GM19324 (cell line): ENCODE measurements around the gene ANO4.

ENCODE experiments used
- ATAC-seq: cut with Tn5 transposase; IDR thresholded peaks from one replicate; pipeline ENCODE4 v1.9.1; 2021; ENCODE audit warnings: mild to moderate bottlenecking, moderate library complexity; ENCODE audit not compliant: unreplicated experiment, low FRiP score

Gene ANO4

DNA sequence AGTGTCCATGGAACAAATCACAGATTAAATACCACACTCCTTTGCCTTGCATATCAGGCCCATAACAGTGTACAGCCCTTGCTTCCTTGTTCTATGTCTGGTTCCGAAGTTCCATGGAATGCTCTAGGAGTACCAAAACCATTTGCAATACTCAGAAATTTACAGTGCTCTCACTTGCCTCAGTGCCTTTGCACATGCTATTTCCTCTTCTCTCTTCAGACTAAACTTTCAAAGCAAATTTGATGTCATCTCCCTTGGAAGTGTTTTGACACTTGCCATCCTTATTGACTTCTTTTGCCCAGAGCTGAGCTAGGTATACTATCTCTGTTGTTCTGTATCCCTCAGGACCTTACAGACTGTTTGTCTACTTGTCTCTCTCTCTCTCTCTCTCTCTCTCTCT is 6.1 kb downstream of the ANO4 start:
- ATAC-seq = no peak

DNA sequence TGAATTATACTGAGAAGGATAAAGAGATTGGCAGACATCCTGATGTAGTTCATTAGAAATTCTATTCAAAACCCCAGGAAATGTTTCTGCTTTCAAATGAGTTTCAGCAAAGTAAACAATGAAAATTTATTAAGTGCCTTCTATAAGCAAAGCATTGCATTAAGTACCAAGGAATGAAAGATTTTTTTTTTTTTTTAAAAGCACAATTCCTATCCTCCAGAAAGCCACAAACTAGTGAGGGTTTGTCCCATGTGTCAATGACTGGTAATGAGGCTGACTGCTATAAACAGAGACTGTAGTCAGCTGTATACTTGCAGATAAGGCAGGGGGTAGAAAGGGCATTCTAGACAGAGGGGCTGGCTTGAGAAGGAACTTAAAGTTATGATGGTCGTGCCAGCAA is 6.7 kb downstream of the ANO4 start:
- no peak for ATAC-seq

DNA sequence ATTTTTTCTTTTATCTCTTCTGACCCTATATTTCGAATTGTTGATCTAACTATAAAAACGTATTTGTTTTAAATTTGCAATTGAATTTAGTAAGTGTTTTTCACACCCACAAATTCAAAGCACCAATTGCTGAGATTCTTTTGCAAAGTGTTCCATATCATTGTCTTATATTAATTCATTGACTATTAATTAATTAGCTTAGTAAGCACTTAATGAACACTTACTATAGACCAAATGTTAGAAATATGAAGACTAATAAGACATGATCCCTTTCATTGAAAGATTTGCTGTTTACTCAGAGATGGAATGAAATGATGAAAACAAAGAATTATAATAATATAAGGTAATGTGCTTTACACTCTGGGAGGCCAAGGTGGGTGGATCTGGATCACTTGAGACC is 14.2 kb downstream of the ANO4 start:
- no peak for ATAC-seq

DNA sequence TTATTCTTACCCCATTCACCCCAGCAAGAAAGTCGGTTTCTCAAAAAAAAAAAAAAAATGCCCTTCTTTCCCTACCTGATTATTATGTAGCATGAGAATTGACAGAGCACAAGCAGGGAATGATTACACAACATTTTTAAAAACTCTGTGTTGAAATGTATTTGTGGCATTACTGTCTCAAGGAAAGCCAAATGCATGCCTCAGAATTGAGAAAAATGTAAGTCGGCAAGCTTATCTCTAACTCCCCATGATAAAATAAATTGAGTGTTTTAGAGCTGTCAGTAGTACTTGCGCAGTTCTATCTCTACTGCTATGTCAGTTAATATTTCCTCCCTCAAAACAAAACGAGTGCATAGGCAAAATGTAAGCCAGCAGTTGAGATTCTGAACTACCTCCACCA is 25.7 kb downstream of the ANO4 start:
- no peak for ATAC-seq

DNA sequence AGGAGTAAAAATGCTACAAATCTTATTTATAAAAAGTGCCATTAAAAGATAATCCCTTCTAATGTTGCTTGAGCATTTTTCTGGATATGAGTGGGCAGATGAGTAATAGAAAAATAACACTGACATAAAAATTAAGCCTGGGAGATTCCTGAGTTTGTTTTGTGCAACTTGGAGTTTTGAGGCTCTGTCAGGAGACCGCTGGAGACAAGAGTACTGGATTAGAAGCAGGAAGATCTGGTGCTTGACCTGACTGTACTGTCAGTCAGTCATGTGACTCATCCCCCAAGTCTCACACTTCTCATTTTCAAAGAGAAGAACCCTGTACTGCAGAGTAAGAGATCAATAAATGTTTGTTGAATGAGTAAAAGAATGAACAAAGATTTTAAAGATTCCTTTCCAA is 29.4 kb downstream of the ANO4 start:
- ATAC-seq = no peak

DNA sequence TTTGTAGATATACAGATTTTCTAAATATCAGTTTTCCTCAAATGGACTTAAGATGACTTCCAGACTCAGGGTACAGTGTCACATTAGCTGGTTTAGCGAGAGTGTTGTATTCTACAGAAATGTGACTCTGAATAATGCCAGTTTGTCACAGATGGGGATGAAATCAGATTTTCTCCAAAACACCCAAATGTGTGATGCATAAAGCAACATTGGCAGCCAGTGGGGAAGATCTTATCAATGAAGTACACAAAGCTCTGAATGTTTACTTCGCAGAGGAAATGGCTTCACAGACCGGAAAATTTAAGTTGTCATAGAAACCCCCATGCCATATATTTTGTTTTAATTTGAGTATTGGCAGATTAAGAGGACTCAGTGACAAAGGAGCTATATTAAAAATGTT is 29.9 kb downstream of the ANO4 start:
- ATAC-seq = no peak

DNA sequence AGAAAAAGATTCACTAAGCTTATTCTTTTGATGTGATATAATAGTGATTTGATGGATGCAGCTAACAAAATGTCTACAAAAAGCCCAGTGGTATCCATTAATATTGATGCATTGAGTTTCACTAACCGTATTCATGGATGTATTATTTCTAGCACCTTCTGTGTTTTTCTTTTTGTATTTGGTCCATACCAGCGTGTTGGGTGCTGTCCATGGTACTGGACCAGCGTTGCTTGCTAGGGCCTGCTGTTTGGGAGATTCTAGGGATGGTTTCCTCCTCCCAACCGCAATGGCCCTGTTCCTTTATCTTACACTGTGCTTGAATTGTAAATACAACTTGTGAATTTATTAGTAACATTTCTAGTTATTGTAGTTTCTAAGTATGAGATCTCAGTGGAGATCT is 31.7 kb downstream of the ANO4 start:
- ATAC-seq = no peak

DNA sequence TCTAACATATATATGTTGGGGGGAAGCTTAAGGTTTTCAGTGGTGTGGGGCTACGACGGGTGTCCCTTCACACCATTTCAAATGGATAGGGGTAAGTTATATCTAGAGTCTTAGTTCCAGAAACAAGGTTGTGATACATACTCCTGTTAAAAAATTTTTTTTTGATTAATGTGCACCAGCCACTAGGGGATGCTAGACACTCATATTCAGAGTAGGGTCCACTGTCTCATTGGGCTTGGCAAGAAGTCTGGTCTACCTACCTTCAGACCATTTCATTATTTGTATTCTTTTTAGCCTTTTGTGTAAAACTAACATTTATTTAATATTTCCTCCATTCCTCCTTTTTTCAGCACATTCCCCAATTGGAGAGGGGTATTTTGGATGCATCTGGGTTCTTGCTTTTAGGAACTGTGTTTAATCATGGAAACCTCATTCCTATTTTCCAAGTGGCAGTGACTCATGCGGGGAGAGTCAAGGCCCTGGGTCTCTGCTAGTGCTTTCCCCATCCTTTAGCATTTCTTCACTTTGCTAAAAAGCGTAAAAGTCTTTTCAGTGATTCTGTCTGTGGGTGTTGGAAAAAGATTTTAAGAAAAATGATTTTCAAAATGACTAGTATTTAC is 33.4 kb downstream of the ANO4 start:
- no peak for ATAC-seq

DNA sequence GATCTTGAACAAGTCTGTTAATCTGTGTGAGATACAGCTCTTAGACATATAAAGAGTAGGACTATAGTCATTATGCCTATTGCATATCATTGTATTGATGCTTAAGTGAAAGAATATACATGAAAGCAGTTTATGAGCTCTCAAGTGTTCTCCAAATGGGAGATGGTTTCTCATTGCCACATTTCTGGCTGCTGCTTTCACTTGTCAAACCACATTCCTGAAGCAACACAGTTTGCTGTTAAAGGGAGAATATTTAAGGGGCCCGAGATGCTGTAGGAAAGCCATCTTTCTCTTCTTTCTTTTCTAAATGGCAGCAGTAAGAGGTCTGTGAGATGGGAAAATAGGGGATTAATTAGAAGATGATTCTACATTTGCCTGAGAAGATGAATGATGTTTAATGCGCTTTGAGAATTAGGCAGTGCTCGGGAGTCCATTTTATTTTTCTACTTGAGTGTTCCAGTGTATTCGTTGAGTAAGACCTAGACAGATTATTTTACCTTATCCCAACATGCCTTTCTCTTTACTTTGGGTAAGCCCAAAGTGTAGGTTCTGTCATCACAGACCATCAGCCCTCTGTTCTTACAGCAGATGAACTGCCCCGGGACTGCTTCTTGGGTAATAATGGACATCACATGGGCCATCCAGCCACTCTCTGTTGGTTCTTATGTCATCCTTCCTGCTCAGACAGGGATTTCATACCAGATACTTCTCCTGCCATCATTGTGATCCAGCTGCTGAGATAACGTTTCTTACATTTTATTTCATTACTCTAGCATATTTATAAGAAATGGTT is 35.6 kb downstream of the ANO4 start:
- no peak for ATAC-seq

DNA sequence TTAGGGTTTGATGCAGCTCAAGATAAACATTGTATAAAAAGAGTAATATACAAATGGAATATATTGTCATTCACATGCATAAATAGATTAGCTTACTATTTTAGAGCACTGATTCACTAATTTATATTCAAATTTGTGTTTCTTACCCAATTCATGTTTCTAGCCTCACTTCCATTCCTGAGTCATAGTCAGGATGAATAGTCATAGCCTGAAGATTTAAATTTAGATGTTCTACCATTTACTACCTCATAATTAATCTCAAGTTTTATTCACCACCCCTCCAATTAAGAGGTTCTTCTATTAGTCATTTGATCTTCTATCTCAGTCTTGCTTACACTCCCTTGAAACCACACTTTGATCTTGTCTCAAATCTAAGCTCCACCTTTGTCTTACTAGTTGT is 38.7 kb downstream of the ANO4 start:
- no peak for ATAC-seq

DNA sequence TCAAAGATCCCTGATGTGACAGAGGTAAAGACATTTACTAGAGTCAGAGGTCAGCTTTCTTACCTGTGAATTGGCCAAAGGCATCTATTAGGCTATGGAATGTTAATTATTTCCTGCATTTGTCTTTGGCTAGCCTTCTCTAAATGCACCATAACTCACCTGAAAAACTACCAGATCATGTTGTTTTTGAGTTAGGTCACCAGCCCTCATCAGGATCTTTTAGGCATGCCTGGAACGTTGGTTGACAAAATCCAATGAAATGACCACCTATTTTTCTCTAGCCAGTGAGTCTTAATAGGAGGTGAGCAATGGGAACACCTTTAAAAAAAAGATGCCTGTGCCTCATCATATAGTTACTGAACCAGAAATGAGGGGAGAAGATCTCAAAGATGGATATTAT is 46.2 kb downstream of the ANO4 start:
- no peak for ATAC-seq

DNA sequence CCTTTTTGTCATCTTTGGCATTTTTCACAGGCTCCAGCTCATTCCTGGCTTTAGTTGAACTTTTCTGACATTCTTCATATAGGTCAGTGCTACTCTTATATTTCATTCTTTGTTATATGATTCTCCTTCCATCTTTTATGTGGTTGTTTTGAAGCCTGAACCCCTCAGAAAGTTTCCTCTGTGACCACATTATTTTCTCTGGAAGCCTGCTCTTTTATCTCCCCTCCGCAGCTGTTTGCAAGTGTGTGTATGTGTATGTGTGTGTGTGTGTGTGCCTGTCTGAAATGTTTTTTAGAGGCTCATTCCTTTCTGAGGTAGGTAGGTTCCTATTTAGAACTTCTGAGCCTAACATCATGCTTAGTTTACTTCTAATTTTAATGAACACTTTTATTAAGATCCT is 47.6 kb downstream of the ANO4 start:
- no peak for ATAC-seq

DNA sequence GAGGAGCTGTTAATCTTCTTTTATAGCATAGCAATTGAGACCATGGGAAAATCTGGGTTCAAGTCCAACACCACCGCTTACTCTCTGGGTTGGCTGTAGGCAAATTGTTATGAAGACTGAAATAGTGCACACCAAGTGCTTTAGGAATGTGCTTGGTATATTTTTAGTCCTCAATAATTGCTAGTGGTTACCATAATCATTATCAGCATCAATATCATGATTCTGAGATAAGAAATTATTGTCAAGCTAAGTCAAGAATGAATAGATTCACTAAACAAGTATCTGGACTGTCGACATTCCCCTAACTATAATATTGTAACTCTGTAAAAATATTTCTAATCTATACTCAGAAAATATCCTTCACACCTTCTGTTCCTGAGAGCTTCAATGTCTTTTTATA is 48.5 kb downstream of the ANO4 start:
- no peak for ATAC-seq

DNA sequence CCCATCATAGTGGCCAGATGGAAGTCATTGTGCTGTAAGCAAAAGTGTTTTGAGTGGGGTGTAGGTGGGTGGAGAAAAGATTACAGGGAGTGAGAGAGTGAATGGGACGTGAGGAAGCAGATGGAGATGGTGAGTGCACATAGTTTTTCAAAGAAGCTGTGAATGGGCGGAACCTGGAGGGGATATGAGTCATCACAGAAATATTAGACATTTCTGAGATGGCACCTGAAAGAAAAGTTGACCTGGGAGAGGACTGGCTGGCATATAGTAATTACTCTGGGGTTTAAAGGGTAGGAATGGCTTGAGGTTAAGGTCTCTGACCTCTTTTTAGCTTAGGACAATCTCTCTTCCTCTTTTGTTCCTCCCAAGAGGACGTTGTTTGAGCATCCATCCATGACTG is 50.5 kb downstream of the ANO4 start:
- no peak for ATAC-seq

DNA sequence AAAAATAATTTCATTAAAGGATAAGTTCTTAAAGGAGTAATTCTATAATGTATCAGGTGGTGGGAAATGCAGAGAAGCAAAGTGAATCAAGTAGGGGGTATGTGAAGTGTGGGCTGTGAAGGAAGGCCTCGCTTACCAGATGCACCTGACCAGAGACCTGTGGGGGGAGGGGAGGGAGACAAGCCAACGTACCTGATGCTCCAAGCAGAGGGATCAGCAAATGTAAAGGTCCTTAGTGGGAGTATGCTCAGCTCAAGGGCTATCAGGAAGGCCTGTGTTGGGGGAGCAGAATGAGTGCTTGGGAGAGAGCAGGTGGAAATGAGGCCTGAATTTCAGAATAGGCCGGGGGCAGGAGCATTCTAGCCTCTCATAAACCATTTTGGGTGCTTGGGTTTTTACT is 57.1 kb downstream of the ANO4 start:
- no peak for ATAC-seq

DNA sequence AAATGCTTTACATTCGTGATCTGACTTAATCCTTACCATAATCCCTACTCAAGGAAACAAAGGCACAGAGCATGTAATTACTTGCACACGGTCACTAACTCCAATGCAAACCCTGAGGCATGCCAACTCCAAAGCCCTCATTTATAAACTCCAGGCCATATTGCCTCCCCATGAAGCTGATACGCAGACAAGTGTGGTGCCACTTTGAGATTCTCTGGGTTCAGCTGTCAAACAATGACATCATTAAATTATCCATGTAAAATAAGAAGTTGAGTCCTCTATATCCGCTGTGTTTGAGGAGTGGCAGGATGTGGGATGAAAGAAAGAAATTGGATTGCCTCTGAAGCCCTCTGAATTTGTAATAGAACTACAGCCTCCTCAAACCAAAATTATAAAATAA is 62.8 kb downstream of the ANO4 start:
- no peak for ATAC-seq

DNA sequence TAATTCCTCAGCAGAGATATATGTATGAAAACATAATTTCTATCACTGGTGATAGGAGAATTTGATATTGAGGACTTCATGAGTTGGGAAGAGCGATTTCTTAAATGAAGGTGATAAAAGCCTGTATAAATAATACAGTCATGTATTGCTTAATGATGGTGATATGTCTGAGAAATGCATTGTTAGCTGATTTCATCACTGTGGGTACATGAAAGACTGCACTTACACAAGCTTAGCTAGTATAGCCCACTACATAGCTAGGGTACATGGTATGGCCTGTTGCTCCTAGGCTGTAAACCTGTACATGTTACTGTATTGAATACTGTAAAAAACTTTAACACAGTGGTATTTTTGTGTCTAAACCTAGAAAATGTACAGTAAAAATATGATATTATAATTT is 63.4 kb downstream of the ANO4 start:
- no peak for ATAC-seq

DNA sequence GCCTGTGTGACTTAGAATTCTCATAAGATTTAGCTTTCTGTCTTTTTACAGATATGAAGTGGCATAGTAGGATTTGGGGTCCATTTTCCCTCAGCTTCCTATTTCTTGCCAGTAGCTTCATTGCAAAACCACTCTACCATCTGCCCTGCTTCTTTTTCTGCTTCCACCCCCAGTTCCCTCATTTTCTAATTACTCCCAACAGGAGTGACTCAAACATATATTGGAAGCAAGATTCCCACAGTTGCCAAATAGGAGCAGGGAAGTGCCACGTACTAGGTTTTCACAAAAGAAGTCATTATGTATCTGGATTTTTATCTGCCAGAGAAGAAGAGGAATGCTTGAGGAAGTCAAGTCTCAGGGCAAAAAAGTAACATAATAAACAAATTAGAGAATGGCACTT is 64.1 kb downstream of the ANO4 start:
- ATAC-seq = no peak

DNA sequence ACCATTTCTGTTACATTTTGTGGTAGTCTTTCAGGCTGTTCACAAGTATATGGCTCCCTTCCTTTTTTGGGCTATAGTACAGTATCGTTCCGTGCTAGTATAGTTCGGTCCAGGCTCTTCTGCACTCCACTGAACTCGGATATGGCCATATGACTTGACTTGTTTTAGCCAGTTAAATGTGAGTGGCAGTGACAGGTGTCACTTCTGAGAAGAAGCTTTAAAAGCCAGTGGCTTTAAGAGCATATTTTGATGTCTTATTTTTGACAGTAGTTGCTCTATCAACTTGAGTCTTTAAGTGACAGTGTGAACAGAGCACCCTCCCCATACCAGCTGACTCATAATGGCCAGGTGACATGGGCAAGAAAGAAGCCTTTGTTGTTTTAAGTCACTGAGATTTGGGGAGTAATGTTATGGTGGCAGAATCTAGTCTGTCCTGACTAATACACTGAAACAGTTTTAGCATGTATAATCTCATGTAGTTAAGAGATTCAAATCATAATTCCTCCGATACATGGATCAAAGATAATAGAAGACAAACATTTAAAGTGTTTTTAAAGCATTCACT is 64.6 kb downstream of the ANO4 start:
- ATAC-seq = no peak

DNA sequence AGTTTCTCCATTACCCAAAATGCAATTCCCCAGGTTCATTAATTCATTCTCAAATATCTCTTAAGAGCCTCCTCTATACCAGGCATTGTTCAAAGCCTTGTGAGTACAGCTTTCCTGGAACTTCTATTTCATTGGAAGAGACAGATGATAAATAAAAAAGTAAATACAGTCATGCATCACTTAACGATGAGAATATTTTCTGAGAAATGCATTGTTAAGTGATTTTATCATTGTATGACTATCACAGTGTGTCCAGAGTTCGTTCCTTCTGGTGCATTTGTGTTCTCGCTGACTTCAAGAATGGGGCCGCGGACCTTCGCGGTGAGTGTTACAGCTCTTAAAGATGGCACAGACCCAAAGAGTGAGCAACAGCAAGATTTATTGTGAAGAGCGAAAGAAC is 66.0 kb downstream of the ANO4 start:
- no peak for ATAC-seq

DNA sequence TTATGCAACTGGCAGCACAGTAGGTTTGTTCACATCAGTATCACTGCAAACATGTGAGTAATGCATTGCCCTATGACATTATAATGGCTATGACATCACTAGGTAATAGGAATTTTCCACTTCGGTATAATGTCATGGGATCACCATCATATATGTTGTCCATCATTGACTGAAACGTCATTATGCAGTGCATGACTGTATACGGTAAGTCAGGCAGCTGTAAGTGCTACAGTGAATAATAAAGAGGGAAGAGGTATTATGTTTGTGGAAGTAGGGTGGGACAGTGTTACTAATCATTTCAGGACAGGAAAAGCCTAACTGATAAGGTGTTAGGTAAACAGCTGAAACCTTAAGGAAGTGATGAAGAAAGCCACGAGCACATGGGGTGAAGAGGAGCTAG is 68.1 kb downstream of the ANO4 start:
- ATAC-seq = no peak

DNA sequence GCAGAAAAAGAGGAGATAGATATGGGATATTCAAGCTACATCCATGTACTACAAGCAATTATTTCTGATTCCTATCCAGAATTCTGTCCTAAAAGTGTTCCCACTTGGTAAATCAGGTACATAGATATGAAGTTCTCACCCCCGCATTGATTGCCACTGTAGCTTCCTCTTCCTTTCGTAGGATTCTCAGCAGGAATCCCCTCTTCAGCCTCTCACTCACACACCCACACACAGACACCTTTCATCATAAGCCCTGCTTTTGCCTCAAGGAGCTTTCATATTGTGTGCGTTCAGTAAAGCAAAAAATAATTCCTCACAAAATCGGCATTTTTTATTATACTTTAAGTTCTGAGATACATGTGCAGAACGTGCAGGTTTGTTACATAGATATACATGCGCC is 69.8 kb downstream of the ANO4 start:
- no peak for ATAC-seq
